Chondrocyte (in vitro differentiated cells): ENCODE results near the gene CEP89. TPM values are rescaled to one million over a fixed set of nuclear protein-coding genes. Genes with fewer than 3 reads are reported as not detected.
A peak's percentile ranks its signal among the peaks of the same experiment; 100 is the strongest.
"Not testable (repeated sequence)": the region's sequence is repeated elsewhere in the genome, so short reads cannot be mapped to it uniquely, and the experiment has no call there.

Source experiments
- DNase-seq: peaks from one replicate; pipeline ENCODE4 v3.0.0; 2021; ENCODE audit warnings: mixed read lengths, low spot score
- H3K27ac Mint-ChIP-seq: one replicate; pipeline ENCODE4 v1.8.0; 2021; ENCODE audit warnings: mild to moderate bottlenecking, moderate library complexity, mixed read lengths; ENCODE audit not compliant: unreplicated experiment
- H3K27me3 Mint-ChIP-seq: 2 replicates; pipeline ENCODE4 v1.8.0; 2021; ENCODE audit warnings: low read depth, mixed read lengths
- H3K36me3 Mint-ChIP-seq: 2 replicates; pipeline ENCODE4 v1.8.0; 2021; ENCODE audit warnings: low read depth, mixed read lengths
- H3K4me1 Mint-ChIP-seq: 2 replicates; pipeline ENCODE4 v1.8.0; 2021; ENCODE audit warnings: low read depth, mild to moderate bottlenecking, mixed read lengths
- H3K4me3 Mint-ChIP-seq: one replicate; pipeline ENCODE4 v1.8.0; 2021; ENCODE audit warnings: mild to moderate bottlenecking, moderate library complexity, mixed read lengths; ENCODE audit not compliant: unreplicated experiment
- H3K9me3 Mint-ChIP-seq: 2 replicates; pipeline ENCODE4 v1.8.0; 2021; ENCODE audit warnings: low read depth, mixed read lengths
- long read RNA-seq: library from polyadenylated mRNA; stranded (forward); transcript quantifications from one replicate; pipeline ENCODE4 v2.0.0, GENCODE V29; 2021
- total RNA-seq: library from RNA; stranded (reverse); gene quantifications from 3 replicates; pipeline ENCODE4 v1.2.1, GENCODE V29; 2021
- TF ChIP-seq, protein P1 (sequence below): fragments of 200-600 bp; sonication (generic); IDR thresholded peaks from 2 replicates; pipeline ENCODE4 v1.5.0; 2021; ENCODE audit warnings: antibody characterized with exemption, mild to moderate bottlenecking, moderate library complexity

The CEP89 gene
- 28.7 to 31.8 TPM (median 29.8 TPM) in 3 replicates for total RNA-seq
- long read RNA-seq, full-length matches to known transcripts: 29 of 43 reads
- long read RNA-seq, partial matches to known transcripts: 3 of 43 reads
- long read RNA-seq, other reads (novel, unspliced or antisense): 11 of 43 reads

- Mint-ChIP-seq H3K4me1 (peaks cover 15% of the 10 kb centered on the region), H3K27ac (peak within 1 kb of the TSS; percentile 98), H3K36me3 (peaks cover 4% of the 10 kb centered on the region), H3K4me3 (peak within 1 kb of the TSS; percentile 99), H3K9me3 (no peaks in the 10 kb centered on the region), H3K27me3 (no peaks in the 10 kb centered on the region)
- DNase-seq: peak; percentile 99
- TF ChIP-seq, protein P1, sequence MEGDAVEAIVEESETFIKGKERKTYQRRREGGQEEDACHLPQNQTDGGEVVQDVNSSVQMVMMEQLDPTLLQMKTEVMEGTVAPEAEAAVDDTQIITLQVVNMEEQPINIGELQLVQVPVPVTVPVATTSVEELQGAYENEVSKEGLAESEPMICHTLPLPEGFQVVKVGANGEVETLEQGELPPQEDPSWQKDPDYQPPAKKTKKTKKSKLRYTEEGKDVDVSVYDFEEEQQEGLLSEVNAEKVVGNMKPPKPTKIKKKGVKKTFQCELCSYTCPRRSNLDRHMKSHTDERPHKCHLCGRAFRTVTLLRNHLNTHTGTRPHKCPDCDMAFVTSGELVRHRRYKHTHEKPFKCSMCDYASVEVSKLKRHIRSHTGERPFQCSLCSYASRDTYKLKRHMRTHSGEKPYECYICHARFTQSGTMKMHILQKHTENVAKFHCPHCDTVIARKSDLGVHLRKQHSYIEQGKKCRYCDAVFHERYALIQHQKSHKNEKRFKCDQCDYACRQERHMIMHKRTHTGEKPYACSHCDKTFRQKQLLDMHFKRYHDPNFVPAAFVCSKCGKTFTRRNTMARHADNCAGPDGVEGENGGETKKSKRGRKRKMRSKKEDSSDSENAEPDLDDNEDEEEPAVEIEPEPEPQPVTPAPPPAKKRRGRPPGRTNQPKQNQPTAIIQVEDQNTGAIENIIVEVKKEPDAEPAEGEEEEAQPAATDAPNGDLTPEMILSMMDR: no peak
Measured at GRCh38 chr19:32971715-32972540, at the start of gene CEP89, which contains the start of gene FAAP24. Gene CEP89 (minus strand): TSS chr19:32971958. CDS start chr19:32971874, 84 bp downstream. Gene FAAP24 (plus strand): TSS chr19:32972242. CDS start chr19:32973197, 955 bp downstream.

DNA sequence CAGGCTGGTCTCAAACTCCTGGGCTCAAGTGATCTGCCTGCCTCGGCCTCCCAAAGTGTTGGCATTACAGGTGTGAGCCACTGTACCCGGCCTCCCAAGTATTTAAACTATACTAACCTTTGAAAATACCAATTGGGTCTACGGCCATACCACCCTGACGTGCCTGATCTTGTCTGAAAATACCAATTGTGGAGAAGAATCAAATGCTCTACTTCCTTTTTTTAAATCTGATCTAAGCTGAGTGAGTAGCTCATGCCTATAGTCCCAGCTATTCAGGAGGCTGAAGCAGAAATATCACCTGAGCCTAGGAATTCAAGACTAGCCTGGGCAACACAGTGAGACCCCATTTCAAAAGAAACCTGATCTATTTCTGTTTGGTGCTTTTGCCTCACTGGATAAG is 39.1 kb upstream of the CEP89 start:
- not testable (repeated sequence) for H3K9me3 Mint-ChIP-seq, H3K4me3 Mint-ChIP-seq, H3K36me3 Mint-ChIP-seq, H3K27ac Mint-ChIP-seq, DNase-seq, H3K27me3 Mint-ChIP-seq, H3K4me1 Mint-ChIP-seq

GRCh38 chr19:33008738-33009137 is 37.0 kb upstream of the CEP89 start:
- H3K27me3 Mint-ChIP-seq: no peaks in the 10 kb centered on the region
- no peak overlapping the region for H3K4me3 Mint-ChIP-seq
- no peak for DNase-seq
- no peaks in the 10 kb centered on the region for H3K9me3 Mint-ChIP-seq
- no peaks in the 10 kb centered on the region for H3K4me1 Mint-ChIP-seq
- TF ChIP-seq, protein P1: no peak
- no peak overlapping the region for H3K27ac Mint-ChIP-seq
- H3K36me3 Mint-ChIP-seq: peaks cover 14% of the 10 kb centered on the region

DNA sequence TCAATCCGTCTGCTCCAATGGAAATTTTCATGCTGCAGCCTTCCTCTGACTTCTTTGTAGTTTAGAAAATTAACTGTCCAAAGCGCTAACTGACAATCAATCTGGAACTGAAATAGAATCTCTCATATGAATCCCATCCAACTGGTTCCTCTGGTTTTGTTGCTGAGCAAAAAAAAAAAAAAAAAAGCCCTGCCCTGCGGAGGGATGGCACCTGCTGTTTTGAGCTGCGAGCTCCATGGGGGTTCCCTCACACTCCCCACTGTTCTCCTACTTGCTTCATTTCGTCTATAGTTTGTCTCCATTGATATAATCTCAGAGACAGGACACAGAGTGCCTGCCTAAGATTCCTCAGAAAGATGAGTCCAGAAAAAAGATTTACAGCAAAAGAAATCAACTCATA is 33.7 kb upstream of the CEP89 start:
- no peaks in the 10 kb centered on the region for H3K27me3 Mint-ChIP-seq
- H3K27ac Mint-ChIP-seq: no peak overlapping the region
- TF ChIP-seq, protein P1: no peak
- DNase-seq: no peak
- H3K36me3 Mint-ChIP-seq: peaks cover 10% of the 10 kb centered on the region
- H3K4me3 Mint-ChIP-seq: no peak overlapping the region
- no peaks in the 10 kb centered on the region for H3K4me1 Mint-ChIP-seq
- H3K9me3 Mint-ChIP-seq: no peaks in the 10 kb centered on the region

DNA sequence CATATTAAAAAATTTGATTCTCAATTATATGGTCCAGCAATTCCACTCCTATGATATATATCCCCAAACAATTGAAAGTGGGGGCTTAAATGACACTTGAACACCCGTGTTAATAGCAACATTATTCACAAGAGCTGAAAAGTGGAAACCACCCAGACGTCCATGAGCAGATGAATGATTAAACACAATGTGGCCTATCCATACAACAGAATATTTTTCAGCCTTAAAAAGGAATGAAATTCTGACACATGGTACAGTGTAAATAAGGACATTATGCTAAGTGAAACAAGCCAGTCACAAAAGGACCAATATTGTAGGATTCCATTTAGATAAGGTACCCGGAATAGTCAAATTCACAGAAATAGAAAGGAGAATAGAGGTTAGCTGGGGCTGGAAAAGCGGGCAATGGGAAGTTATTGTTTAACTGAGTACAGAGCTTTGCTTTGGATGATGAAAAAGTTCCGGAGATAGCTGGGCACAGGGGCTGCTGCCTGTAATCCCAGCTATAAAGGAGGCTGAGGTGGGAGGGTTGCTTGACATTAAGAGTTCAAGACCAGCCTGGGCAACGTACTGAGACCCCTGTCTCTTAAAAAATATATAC is 31.8 kb upstream of the CEP89 start:
- not testable (repeated sequence) for H3K9me3 Mint-ChIP-seq, H3K27ac Mint-ChIP-seq, DNase-seq, H3K27me3 Mint-ChIP-seq, H3K4me1 Mint-ChIP-seq, H3K4me3 Mint-ChIP-seq
- peaks cover 11% of the 10 kb centered on the region for H3K36me3 Mint-ChIP-seq

DNA sequence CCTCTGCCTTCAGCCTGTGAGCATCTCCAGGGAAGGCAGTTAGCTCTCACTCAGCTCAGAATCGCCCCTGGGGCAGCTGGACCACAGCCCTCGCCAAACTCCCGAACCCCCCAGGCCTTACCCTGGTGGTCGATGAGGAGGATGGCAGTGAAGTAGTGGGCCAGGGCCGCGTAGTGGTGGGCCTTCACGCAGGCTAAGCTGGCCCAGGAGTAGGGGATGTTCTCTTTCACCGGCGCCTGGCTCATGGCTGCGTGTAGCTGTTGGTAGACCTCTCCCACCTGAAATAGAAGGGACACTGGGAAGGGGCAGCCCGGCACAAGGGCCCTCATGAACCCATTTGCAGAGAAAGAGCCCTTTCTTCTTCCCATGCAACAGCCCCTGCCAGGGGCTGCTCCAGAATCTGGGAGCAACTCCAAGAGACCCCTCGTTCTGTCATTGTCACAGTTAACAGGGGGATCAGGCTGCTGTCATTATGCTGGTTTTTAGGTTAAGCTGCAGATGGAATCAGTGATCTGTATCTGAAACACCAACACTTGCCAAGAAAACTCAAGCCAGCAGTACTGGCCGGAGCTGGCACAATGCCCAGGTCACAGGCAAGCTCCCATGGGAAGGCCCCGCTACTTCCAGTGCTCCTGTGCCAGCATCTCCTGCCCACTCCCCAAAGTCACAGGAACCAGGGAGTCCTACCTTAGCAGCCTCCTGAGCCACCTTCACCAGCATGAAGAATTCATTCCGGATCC is 30.5 kb upstream of the CEP89 start:
- peaks cover 14% of the 10 kb centered on the region for H3K36me3 Mint-ChIP-seq
- H3K4me3 Mint-ChIP-seq, H3K27me3 Mint-ChIP-seq, H3K4me1 Mint-ChIP-seq, H3K27ac Mint-ChIP-seq, H3K9me3 Mint-ChIP-seq, DNase-seq: not testable (repeated sequence)
